A673 (cell line): ENCODE measurements around the gene ANKRD2.

Experiments used
- CTCF ChIP-seq: fragments of 300-800, 200-600 bp; sonication (generic); conservative IDR thresholded peaks from 2 replicates; pipeline ENCODE4 v1.5.1; 2017; ENCODE audit warnings: low read depth, mild to moderate bottlenecking, antibody characterized with exemption, low read length, moderate library complexity, mixed read lengths
- EZH2 ChIP-seq: fragments of 200-600 bp; sonication (generic); IDR thresholded peaks from 2 replicates; pipeline ENCODE4 v1.6.1; 2017; ENCODE audit warnings: borderline replicate concordance, low read depth, mild to moderate bottlenecking, mixed read lengths, antibody characterized with exemption, low read length; ENCODE audit not compliant: poor library complexity, severe bottlenecking

- TF ChIP-seq CTCF (no peak), EZH2 (no peak)
Measured at GRCh38 chr10:97582169-97582568, 9.6 kb downstream of the ANKRD2 start.
